Measurements from ENCODE around the gene IFIT1. TPM values are rescaled to one million over a fixed set of nuclear protein-coding genes. Genes with fewer than 3 reads are reported as not detected.
"Not testable (repeated sequence)": the region's sequence is repeated elsewhere in the genome, so short reads cannot be mapped to it uniquely, and the experiment has no call there.

Gene IFIT1
- polyA plus RNA-seq, 3 donors from 2014 or later, result 0.43 to 6.0 (median 1.8) TPM

- peaks cover 0 to 12% (median 0%) of the 10 kb centered on the region in 3 donors for H3K36me3 Mint-ChIP-seq
- H3K27ac Mint-ChIP-seq, result no peak overlapping the region
- H3K4me1 Mint-ChIP-seq, result peaks cover 14 to 25% of the 10 kb centered on the region in 2 donors
These were observed 2.7 kb downstream of the IFIT1 start for GRCh38 chr10:89395141-89395540.

DNA sequence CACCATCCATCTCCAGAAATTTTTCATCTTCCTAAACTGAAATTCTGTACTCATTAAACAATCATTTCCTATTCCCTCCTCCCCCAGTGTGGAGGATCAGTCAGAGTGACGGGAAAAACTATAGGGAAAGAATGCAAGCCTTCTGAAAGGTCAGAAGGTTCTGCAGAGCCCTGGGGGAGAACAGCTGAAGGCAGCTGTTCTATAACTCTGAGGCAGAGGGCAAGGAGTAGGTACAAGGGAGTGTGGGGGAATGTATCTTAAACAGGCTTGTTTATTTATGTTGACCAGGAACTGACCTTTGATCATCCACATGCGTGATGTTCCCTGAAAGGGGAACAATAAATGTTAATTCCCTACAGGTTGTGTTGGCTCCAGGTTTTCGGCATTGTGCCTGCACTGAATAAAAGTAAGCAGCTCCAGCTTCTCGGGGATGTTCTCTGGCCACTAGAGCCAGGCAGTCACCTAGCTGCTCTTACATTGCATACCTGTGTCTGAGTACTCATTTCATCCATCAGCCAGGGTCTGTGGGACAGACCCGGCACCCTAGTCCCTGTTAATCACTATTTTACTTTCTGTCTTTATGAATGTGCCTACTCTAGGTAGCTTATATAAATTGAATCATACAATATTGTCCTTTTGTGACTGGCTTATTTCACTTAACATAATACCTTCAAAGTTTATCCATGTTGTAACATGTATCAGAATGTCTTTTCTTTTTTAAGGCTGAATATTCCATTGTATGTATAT, 5.8 kb downstream of the IFIT1 start:
- H3K4me3 Mint-ChIP-seq, result no peak overlapping the region
- DNase-seq, result no peak
- peaks cover 3 to 9% of the 10 kb centered on the region in 2 donors for H3K4me1 Mint-ChIP-seq
- no peak overlapping the region for H3K27ac Mint-ChIP-seq
- H3K27me3 Mint-ChIP-seq (ENCODE audit: low read depth in 3 of 3), result peaks cover 0 to 2% (median 2%) of the 10 kb centered on the region in 3 donors
- H3K36me3 Mint-ChIP-seq, result peaks cover 0 to 29% (median 11%) of the 10 kb centered on the region in 3 donors
- H3K9me3 Mint-ChIP-seq, result peaks cover 0 to 1% (median 0%) of the 10 kb centered on the region in 6 donors

More at GRCh38 chr10:89395141-89395540, 2.7 kb downstream of the IFIT1 start:
- DNase-seq, result no peak
- H3K27me3 Mint-ChIP-seq (ENCODE audit: low read depth in 3 of 3), result peaks cover 0 to 3% (median 2%) of the 10 kb centered on the region in 3 donors
- H3K9me3 Mint-ChIP-seq, result peaks cover 0 to 1% (median 0%) of the 10 kb centered on the region in 6 donors
- H3K4me3 Mint-ChIP-seq, result no peak overlapping the region

- DNase-seq, result no peak
- H3K9me3 Mint-ChIP-seq, result peaks cover 0 to 1% (median 0%) of the 10 kb centered on the region in 6 donors
- H3K27me3 Mint-ChIP-seq (ENCODE audit: low read depth in 3 of 3), result peaks cover 0 to 2% (median 2%) of the 10 kb centered on the region in 3 donors
- H3K36me3 Mint-ChIP-seq, result peaks cover 0 to 43% (median 23%) of the 10 kb centered on the region in 3 donors
- H3K27ac Mint-ChIP-seq, result no peak overlapping the region
- no peaks in the 10 kb centered on the region for H3K4me1 Mint-ChIP-seq
- no peak overlapping the region for H3K4me3 Mint-ChIP-seq
These were observed 7.5 kb downstream of the IFIT1 start for GRCh38 chr10:89399956-89400355.

- H3K27me3 Mint-ChIP-seq (ENCODE audit: low read depth in 3 of 3), result peaks cover 0 to 2% (median under 1%) of the 10 kb centered on the region in 3 donors
- no peak overlapping the region for H3K27ac Mint-ChIP-seq
- no peak for DNase-seq
- H3K4me3 Mint-ChIP-seq, result no peak overlapping the region
- no peaks in the 10 kb centered on the region for H3K4me1 Mint-ChIP-seq
- peaks cover 0 to 49% (median 27%) of the 10 kb centered on the region in 3 donors for H3K36me3 Mint-ChIP-seq
- H3K9me3 Mint-ChIP-seq, result no peaks in the 10 kb centered on the region
These were observed 10.6 kb downstream of the IFIT1 start for GRCh38 chr10:89403043-89403442.

DNA sequence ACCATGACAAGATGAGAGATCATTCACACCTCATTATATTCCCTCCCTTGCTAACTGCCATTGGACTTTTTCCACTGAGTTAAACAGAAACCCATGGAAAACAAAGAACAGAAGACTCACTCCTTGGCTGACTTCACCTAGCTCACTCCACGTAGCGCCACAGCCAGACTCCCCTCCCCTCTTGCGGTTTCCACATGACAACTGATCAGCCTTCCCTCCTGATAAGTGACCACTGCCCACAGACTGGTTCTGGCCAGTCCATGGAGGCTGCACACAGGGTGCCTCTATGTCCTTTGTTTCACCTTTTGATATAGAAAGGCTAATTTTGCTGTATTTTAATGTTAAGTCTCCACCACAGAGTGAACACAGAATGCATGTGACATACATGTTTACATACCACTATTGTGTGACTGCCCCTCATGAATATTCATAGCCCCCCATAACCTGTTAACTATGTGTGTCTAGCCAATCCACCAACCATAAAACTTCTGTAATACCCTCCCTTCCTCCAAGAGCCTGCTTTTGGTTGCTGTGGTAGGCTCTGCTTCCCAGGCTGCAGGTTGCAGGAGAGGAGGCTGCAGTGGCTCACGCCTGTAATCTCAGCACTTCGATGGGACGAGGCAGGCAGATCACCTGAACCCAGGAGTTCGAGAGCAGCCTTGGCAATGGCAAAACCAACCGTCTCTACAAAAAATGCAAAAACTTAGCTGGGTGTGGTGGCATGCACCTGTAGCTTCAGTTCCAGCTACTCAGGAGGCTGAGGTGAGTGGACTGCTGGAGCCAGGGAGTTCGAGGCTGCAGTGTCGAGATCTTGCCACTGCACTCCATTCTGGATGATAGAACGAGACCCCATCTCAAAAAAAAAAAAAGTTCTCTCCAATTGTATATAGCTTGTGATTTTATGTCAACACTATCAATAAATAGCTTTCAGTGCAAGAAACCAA, 12.0 kb downstream of the IFIT1 start:
- no peak overlapping the region for H3K27ac Mint-ChIP-seq
- H3K4me1 Mint-ChIP-seq, result no peaks in the 10 kb centered on the region
- H3K36me3 Mint-ChIP-seq, result peaks cover 0 to 52% (median 37%) of the 10 kb centered on the region in 3 donors
- peaks cover 0 to 9% (median 1%) of the 10 kb centered on the region in 3 donors for H3K27me3 Mint-ChIP-seq (ENCODE audit: low read depth in 3 of 3)
- no peak for DNase-seq
- no peaks in the 10 kb centered on the region for H3K9me3 Mint-ChIP-seq
- H3K4me3 Mint-ChIP-seq, result no peak overlapping the region

- not testable (repeated sequence) for H3K9me3 Mint-ChIP-seq; H3K4me3 Mint-ChIP-seq; DNase-seq; H3K4me1 Mint-ChIP-seq; H3K27me3 Mint-ChIP-seq (ENCODE audit: low read depth in 3 of 3)
- peak overlapping the region in 1 of 6 donors; percentile 18 for H3K27ac Mint-ChIP-seq
- peaks cover 0 to 57% (median 36%) of the 10 kb centered on the region in 3 donors for H3K36me3 Mint-ChIP-seq
These were observed 13.8 kb downstream of the IFIT1 start for GRCh38 chr10:89406178-89406577.

GRCh38 chr10:89407792-89408191, 15.4 kb downstream of the IFIT1 start:
- not testable (repeated sequence) for H3K27ac Mint-ChIP-seq, H3K9me3 Mint-ChIP-seq, H3K4me3 Mint-ChIP-seq, DNase-seq
- Mint-ChIP-seq H3K4me1 (peaks cover 10 to 11% of the 10 kb centered on the region in 2 donors), H3K36me3 (peaks cover 0 to 44% (median 29%) of the 10 kb centered on the region in 3 donors), H3K27me3 (ENCODE audit: low read depth in 3 of 3) (peaks cover 4 to 15% (median 8%) of the 10 kb centered on the region in 3 donors)

DNA sequence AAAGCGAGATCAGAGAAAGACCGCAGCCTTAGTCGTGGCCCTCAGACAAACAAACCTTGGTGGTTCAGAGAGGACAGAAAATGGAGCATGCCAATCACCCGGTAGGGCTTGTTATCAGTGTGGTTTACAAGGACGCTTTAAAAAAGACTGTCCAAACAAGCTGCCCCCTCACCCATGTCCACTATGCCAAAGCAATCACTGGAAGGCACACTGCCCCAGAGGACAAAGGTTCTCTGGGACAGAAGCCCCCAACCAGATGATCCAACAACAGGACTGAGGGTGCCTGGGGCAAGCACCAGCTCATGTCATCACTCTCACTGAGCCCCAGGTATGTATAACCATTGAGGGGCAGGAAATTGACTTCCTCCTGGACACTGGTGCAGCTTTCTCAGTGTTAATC, 16.9 kb downstream of the IFIT1 start:
- not testable (repeated sequence) for H3K27ac Mint-ChIP-seq, DNase-seq, H3K9me3 Mint-ChIP-seq, H3K4me3 Mint-ChIP-seq
- Mint-ChIP-seq H3K27me3 (ENCODE audit: low read depth in 3 of 3) (peaks cover 7 to 18% (median 8%) of the 10 kb centered on the region in 3 donors), H3K4me1 (peaks cover 18 to 25% of the 10 kb centered on the region in 2 donors), H3K36me3 (peaks cover 0 to 32% (median 17%) of the 10 kb centered on the region in 3 donors)

DNA sequence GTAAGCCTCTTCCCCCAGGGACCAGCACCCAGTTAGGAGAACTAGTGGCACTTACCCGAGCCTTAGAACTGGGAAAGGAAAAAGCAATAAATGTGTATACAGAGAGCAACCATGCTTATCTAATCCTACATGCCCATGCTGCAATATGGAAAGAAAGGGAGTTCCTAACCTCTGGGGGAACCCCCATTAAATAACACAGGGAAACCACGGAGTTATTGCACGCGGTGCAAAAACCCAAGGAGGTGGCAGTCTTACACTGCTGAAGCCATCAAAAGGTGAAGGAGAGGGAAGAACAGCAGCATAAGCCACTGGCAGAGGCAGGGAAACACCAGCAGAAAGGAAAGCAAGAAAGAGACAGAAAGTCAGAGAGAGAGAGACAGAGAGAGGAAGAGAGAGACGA, 18.1 kb downstream of the IFIT1 start:
- DNase-seq, H3K9me3 Mint-ChIP-seq, H3K4me3 Mint-ChIP-seq: not testable (repeated sequence)
- Mint-ChIP-seq H3K36me3 (peaks cover 0 to 22% (median 14%) of the 10 kb centered on the region in 3 donors), H3K27me3 (ENCODE audit: low read depth in 3 of 3) (peaks cover 8 to 19% (median 12%) of the 10 kb centered on the region in 3 donors), H3K27ac (peak overlapping the region in 1 of 6 donors; percentile 44), H3K4me1 (peaks cover 23 to 31% of the 10 kb centered on the region in 2 donors)

DNA sequence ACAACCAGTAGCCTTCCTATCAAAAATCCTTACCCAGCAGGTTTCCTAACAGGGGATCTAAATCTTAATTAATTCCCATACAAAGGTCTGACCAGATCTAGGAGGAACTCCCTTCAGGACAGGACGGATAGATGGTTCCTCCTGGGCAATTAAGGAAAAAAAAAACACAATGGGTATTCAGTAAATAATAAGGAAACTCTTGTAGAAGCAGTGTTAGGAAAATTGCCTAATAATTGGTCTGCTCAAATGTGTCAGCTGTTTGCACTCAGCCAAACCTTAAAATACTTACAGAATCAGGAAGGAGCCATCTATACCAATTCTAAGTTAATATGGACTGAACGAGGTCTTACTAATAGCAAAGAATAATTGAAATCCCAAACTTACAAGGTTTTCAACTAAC, 18.7 kb downstream of the IFIT1 start:
- Mint-ChIP-seq H3K27ac (peak overlapping the region in 2 of 6 donors; percentile 12 to 44), H3K36me3 (peaks cover 0 to 17% (median 14%) of the 10 kb centered on the region in 3 donors), H3K4me1 (peaks cover 28 to 37% of the 10 kb centered on the region in 2 donors), H3K27me3 (ENCODE audit: low read depth in 3 of 3) (peaks cover 9 to 19% (median 14%) of the 10 kb centered on the region in 3 donors)
- not testable (repeated sequence) for H3K9me3 Mint-ChIP-seq, DNase-seq, H3K4me3 Mint-ChIP-seq

DNA sequence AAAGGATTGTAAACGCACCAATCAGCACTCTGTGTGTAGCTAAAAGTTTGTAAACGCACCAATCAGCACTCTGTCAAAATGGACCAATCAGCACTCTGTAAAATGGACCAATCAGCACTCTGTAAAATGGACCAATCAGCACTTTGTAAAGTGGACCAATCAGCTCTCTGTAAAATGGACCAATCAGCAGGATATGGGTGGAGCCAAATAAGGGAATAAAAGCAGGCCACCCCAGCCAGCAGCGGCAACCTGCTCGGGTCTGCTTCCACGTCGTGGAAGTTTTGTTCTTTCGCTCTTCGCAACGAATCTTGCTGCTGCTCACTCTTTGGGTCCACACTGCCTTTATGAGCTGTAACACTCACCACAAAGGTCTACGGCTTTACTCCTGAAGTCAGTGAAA, 19.9 kb downstream of the IFIT1 start:
- H3K27ac Mint-ChIP-seq, result peak overlapping the region; percentile 71 to 99 (median 86)
- peak; percentile 50 to 65 (median 63) for DNase-seq
- peaks cover 37 to 49% of the 10 kb centered on the region in 2 donors for H3K4me1 Mint-ChIP-seq
- H3K4me3 Mint-ChIP-seq, result peak overlapping the region; percentile 74 to 99 (median 79)
- H3K27me3 Mint-ChIP-seq (ENCODE audit: low read depth in 3 of 3), result peaks cover 9 to 19% (median 15%) of the 10 kb centered on the region in 3 donors
- H3K9me3 Mint-ChIP-seq, result not testable (repeated sequence)
- peaks cover 0 to 12% (median 12%) of the 10 kb centered on the region in 3 donors for H3K36me3 Mint-ChIP-seq

- Mint-ChIP-seq H3K27me3 (ENCODE audit: low read depth in 3 of 3) (peaks cover 9 to 15% (median 15%) of the 10 kb centered on the region in 3 donors), H3K9me3 (no peaks in the 10 kb centered on the region), H3K27ac (peak overlapping the region; percentile 98 to 99 (median 99)), H3K4me3 (peak overlapping the region; percentile 97 to 99 (median 98)), H3K36me3 (peaks cover 0 to 14% (median 9%) of the 10 kb centered on the region in 3 donors), H3K4me1 (peaks cover 48 to 60% of the 10 kb centered on the region in 2 donors)
- no peak for DNase-seq
These were observed 21.0 kb downstream of the IFIT1 start for GRCh38 chr10:89413398-89413912.

All from immature natural killer cell (primary cell).